WTC11 (cell line): ENCODE data around the gene SGCA.

Experiments used
- CREM ChIP-seq: sonication (generic); formaldehyde crosslinking; IDR thresholded peaks from 2 replicates; pipeline ENCODE4 v1.8.1; 2022; ENCODE audit warnings: mild to moderate bottlenecking, missing genetic modification reagents, moderate library complexity
- FOXP4 ChIP-seq: sonication (generic); formaldehyde crosslinking; IDR thresholded peaks from 2 replicates; pipeline ENCODE4 v1.8.0; 2022; ENCODE audit warnings: mild to moderate bottlenecking, missing genetic modification reagents
- NFE2L1 ChIP-seq: sonication (generic); formaldehyde crosslinking; IDR thresholded peaks from 2 replicates; pipeline ENCODE4 v1.8.1; 2023; ENCODE audit warnings: missing genetic modification reagents
- TP53 ChIP-seq: sonication (generic); formaldehyde crosslinking; IDR thresholded peaks from 2 replicates; pipeline ENCODE4 v1.8.1; 2023; ENCODE audit warnings: mild to moderate bottlenecking, missing genetic modification reagents
- ZBTB21 ChIP-seq: sonication (generic); formaldehyde crosslinking; IDR thresholded peaks from 2 replicates; pipeline ENCODE4 v1.8.1; 2023; ENCODE audit warnings: mild to moderate bottlenecking, missing genetic modification reagents, borderline replicate concordance
- TF ChIP-seq, protein P1 (sequence below): sonication (generic); formaldehyde crosslinking; IDR thresholded peaks from 2 replicates; pipeline ENCODE4 v1.8.1; 2023; ENCODE audit warnings: mild to moderate bottlenecking, missing genetic modification reagents, borderline replicate concordance

DNA sequence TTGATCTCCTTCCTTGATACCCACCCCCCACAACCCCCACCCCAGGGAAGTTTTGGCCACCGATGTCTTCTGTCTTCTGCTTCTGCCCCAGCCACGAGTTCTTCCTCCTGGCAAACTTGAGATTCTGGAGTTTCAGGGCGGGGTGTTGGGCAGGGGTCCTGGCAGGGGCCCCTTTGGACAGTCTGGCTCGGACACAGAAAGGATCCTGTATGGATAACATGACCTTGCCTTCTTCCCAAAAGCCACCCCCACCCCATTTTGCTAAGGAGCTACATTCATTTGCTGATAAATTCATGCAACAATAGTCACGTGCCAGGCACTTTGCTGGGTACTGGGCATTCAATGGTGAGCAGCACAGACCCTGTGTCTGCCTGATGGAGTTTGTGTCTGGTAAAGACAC, 41.5 kb downstream of the SGCA start:
- no peak for TF ChIP-seq NFE2L1 (CRISPR knock-in tag)
- TF ChIP-seq CREM: no peak
- TF ChIP-seq, protein P1, sequence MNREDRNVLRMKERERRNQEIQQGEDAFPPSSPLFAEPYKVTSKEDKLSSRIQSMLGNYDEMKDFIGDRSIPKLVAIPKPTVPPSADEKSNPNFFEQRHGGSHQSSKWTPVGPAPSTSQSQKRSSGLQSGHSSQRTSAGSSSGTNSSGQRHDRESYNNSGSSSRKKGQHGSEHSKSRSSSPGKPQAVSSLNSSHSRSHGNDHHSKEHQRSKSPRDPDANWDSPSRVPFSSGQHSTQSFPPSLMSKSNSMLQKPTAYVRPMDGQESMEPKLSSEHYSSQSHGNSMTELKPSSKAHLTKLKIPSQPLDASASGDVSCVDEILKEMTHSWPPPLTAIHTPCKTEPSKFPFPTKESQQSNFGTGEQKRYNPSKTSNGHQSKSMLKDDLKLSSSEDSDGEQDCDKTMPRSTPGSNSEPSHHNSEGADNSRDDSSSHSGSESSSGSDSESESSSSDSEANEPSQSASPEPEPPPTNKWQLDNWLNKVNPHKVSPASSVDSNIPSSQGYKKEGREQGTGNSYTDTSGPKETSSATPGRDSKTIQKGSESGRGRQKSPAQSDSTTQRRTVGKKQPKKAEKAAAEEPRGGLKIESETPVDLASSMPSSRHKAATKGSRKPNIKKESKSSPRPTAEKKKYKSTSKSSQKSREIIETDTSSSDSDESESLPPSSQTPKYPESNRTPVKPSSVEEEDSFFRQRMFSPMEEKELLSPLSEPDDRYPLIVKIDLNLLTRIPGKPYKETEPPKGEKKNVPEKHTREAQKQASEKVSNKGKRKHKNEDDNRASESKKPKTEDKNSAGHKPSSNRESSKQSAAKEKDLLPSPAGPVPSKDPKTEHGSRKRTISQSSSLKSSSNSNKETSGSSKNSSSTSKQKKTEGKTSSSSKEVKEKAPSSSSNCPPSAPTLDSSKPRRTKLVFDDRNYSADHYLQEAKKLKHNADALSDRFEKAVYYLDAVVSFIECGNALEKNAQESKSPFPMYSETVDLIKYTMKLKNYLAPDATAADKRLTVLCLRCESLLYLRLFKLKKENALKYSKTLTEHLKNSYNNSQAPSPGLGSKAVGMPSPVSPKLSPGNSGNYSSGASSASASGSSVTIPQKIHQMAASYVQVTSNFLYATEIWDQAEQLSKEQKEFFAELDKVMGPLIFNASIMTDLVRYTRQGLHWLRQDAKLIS: no peak
- no peak for TF ChIP-seq TP53 (CRISPR knock-in tag)
- TF ChIP-seq FOXP4: no peak
- TF ChIP-seq ZBTB21 (CRISPR knock-in tag): no peak
